Measurements from ENCODE around the gene CNTNAP5. TPM values are rescaled to one million over a fixed set of nuclear protein-coding genes. Genes with fewer than 3 reads are reported as not detected.

CNTNAP5 gene
- total RNA-seq, 2 donors from 2014 or later, result not detected

DNA sequence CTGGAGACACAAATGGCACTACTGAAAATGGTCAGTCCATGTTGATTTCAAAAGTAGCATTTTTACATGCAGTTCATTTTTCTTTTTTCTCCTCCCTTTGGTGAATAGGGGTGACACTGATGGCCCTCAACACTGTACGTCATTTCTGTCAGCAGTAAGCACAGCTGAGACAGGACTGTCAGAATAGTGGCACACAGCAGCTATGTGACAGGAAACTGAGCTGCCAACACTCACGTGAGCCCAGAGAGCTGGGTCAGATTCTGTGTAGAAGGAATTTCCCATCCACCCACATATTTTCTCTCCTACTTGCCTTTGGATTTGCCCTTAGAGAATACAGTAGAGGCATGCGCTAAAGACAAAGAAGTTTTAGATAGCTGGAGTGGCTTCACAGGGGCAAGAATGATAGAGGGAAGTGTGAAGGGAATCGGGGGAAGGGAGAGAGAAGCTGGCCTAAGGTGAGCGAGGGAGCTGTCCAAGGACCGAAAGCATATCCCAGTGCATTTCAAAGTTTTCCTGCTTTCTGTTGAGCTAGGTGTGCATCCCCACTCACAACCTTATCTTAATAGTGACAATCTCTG is 476.6 kb downstream of the CNTNAP5 start:
- intact Hi-C loops (cut with DNase I), result no loop called here
- DNase-seq (ENCODE audit: low spot score), result no peak

DNA sequence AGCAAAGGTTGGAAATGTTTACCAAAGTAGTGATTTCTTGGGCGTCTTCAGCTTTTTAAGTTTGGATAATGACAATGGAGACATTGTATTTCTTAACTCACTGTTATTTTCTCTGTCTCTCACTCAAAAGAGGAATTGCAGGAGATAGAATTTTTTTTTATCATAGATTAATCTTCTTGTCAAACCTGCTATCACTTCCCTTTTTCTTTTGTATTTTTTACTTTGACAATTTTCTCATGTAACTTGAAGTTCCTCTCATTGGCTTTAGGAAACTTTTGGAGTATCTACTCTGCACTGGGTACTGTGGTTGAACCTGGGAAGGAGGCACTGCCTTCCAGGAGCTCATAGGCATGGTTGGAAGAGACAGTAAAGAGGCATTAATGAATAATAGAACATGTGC is 489.1 kb downstream of the CNTNAP5 start:
- intact Hi-C loops (cut with DNase I), result no loop called here
- DNase-seq (ENCODE audit: low spot score), result no peak

DNA sequence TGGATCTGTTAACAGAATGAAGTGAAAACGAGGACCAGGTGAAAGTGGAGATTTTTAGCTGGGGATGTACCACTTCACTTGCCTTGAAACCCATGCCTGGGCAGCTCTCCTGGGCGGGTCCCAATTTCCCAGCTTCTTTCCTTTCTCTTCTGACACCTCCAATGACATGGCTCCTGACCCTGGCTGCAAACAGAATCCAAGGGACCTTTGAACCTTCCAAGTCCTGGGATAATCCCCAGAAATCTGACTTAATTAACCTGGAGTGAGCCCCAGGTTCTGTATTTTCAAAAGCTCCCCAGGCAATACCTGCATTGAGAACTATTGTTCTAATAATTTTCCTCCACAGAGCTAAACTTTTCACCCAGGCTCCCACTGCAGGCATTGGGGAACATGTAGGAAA is 495.9 kb downstream of the CNTNAP5 start:
- no peak for DNase-seq (ENCODE audit: low spot score)
- intact Hi-C loops (cut with DNase I), result no loop called here

DNA sequence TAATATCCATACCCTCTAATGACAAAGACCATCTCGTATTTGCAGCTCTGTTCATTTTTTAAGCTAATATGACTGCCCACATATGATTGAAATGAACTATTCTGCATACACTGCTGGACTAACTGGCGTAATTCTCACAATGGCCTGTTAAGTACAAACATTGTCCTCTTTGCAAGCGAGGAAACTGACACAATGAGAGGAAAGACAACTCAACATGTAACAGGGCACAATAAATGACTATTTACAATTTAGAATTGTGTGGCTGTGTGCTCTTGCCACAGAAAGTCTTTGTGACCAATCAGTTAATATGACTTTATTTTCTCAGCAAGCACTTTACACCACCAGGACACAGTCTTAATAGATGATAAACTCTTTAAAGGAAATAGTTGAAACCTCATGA is 498.0 kb downstream of the CNTNAP5 start:
- intact Hi-C loops (cut with DNase I), result no loop called here
- DNase-seq (ENCODE audit: low spot score), result no peak

DNA sequence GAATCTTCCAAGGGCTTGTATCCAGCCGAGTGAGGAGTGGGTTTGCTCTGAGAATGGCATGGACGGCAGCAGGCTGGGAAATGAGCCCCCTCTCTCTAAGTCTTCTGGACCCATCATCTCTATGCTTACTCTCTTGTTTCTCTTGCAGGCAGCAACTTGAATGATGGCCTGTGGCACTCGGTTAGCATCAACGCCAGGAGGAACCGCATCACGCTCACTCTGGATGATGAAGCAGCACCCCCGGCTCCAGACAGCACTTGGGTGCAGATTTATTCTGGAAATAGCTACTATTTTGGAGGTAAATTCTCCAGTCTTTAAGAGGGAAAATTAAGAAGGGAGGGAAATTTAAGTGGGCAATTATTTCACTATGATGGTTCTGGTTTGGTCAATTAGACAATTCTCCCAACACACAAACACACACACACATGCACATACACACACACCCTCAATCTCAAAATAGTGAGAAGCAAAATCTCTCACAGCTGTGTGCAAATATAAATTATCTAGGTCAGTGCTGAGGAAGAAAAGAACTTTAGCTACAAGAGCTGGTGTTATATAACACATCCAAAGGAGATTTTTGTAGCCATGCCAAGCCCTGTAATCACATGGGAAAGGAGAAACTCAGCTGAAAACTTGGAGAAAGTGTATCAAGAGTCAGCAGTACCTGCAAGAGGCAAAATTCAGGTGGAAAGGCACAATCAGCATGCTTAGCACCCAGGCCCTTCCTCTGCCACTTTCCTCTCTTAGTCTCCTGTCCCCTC is 499.2 kb downstream of the CNTNAP5 start:
- DNase-seq (ENCODE audit: low spot score), result no peak

DNA sequence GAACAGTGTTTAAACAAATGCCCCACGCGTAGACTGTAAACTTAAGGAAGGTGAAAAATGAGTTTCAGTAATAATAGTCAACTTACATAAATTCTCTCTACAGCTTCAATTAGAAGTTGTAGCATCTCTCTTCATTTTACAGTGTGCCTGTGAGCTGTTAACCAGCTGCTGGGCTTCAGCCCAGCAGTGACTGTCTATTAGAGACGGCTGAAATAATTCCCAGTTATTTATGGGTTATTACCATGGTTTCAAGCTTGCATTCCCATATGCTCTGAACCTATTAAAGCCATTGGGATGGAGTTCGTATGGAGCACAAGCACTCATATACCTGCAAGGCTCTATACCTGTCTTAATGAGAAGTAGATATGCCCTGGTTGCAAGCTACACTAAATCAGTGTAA is 501.1 kb downstream of the CNTNAP5 start:
- intact Hi-C loops (cut with DNase I), result no loop called here
- no peak for DNase-seq (ENCODE audit: low spot score)

More for the DNA sequence above, 499.2 kb downstream of the CNTNAP5 start:
- intact Hi-C loops (cut with DNase I), result no loop called here

DNA sequence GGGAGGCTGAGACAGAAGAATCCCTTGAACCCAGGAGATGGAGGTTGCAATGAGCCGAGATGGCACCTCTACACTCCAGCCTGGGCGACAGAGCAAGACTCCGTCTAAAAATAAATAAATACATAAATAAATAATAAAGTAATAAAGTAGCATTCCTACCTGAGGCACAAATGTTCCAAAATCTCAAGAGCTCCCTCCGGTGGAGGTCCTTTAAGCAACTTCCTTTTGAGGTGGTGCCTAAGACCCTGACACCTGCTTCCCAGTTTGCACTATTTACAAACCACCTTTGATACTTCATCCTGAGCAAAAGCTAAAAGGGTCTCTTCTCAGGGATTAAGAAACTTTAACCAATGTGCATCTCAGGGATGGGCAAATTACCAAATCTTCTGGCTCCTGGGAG is 505.1 kb downstream of the CNTNAP5 start:
- intact Hi-C loops (cut with DNase I), result no loop called here
- DNase-seq (ENCODE audit: low spot score), result no peak

DNA sequence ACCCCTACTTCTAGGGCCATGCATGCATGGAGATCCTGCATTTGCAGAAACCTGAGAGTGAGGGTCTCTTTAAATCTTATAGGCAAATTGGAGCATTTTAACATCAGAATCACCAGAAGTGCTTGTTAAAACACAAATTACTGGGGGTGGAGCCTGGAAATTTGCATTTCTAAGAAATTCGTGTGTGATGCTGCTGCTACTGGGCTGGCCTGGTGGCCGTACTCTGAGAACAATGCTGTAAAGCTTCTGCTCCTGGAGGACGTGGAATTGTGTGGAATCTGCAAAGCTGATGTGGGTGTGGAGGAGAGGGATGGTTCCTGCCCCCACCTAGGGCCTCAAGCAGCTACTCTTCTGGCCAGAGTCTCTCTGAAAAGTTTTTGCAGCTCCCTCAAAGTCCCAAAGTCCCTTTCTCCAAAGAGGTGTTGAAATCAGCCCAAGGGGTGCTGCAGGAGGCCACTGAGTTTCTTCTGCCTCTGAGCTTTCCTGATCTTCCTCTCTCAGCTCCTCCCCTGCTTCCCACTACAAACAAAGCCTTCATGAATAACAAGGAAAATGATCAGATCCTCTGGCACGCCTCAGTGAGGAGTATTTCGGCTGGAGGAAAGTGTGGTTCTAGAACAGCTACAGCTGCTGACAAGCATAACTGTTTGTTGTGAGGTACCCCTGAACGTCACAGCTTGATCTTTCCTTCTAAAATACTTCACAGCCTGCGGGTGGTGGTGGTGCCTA is 508.3 kb downstream of the CNTNAP5 start:
- intact Hi-C loops (cut with DNase I), result no loop called here
- no peak for DNase-seq (ENCODE audit: low spot score)

DNA sequence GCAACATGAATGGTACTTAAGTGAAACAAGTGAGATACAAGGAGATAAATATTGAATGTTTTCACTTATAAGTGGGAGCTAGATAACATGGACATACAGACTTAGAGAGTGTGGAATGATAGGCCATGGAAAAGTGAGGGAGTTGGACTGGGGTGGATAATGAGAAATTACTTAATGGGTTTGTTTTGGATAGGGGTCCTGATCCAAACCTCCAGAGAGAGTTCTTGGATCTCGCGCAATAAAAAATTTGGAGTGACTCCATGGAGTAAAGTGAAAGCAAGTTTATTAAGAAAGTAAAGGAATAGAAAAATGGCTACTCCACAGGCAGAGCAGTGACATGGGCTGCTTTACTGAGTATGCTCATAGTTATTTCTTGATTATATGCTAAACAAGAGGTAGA is 508.9 kb downstream of the CNTNAP5 start:
- no peak for DNase-seq (ENCODE audit: low spot score)
- intact Hi-C loops (cut with DNase I), result no loop called here

DNA sequence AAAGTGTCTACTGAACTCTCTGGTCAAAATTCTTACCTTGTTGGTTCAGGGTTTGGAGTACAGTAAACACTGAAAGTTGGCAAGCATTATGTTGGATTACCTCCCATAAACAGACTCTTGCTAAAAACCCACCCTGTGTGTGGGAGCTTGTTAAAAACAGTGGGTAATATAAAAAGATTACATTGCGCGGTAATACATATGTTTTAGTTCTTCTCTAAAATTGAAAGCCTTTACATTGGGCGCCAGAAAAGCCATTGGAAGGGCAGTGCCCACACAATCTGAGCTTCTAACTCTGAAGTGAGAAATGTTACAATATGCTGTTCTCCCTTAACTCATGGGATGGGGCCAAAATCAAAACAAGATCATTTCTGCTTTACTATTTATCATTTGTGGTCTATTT is 510.7 kb downstream of the CNTNAP5 start:
- no peak for DNase-seq (ENCODE audit: low spot score)
- intact Hi-C loops (cut with DNase I), result no loop called here

DNA sequence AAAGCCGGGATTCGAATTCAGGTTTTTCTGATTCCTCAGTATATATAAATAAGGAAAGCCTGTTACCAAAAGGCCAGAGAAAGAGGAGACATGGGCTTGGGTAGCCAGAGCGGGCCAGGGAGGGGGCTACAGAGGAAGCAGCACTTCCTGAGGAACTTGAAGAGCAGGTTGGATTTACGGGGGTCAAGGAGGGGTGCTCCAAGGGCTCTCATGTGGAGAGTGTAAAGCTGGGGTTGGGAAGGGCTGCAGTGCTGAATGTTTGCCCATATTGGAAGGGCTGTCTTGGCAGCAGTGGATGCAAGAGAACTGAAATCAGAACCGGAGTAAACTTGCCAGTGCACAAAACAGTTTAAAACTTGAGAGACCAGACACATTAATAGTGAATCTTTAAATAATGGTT is 511.5 kb downstream of the CNTNAP5 start:
- intact Hi-C loops (cut with DNase I), result no loop called here
- DNase-seq (ENCODE audit: low spot score), result no peak

DNA sequence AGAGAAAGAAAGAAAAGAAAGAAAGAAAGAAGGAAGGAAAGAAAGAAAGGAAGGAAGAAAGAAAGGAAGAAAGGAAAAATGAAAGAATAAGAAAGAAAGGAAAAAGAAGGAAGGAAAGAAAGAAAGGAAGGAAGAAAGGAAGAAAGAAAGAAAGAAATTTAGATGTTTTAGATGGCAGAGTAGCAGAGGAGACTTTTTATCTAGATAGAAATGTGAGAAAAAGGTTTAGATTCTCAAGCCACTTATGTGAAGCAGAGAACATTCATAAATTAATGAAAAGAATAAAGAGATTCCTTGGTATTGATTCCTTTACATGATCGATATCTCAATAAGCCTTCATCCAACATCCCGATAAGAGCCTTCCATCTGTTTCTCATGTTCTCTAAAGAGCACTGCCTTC is 513.5 kb downstream of the CNTNAP5 start:
- intact Hi-C loops (cut with DNase I), result no loop called here
- no peak for DNase-seq (ENCODE audit: low spot score)

DNA sequence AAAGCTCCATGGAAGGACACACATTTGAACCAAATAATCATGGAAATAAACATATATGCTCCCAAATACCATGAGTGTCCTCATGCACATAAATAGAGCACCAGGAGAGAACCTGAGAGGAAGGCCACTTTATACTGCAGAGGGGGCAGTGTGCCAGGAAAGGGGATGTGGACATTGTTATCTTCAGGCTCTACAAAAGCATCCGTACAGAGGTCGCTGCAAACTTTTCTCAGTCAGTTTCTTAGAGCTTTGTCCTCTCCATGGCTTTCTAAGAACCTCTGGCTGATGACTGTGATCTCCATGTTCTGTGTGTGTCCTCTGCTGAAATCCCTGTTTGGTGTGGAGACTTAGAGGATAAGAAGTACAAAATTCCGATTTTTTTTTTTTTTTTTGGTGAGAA is 515.7 kb downstream of the CNTNAP5 start:
- intact Hi-C loops (cut with DNase I), result no loop called here

DNA sequence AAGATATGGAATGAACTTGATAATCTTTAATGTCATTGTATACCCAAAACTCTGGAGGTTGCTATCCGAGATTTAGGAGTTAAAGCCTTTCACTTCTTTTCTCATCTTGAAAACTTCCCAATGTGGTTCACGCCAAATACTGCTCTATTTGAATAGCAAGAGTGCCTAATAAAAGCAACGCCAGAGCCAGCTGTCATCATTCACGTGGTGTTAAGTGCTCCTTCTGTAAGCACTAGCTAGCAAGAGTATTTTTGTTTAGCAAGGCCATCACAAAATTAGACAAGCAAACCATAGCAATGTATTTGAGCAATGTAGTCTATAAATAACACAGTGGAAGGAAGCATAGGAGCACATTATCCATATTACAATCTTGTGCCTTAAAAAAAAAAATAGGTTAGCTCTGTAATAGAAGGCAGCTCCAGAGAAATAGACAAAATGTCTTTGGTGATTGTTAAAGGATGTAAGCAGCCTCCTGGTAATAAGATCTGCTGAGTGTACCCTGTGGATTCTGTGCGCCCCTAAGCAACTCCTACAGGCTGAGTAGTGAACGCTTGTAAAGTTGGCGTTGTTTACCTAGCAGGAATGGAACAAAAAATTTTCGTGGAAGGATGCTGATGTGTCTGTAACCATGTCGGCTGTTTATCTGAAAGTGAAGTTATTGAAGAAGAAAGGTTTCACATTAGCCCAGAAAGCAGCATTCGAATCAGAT is 518.0 kb downstream of the CNTNAP5 start:
- intact Hi-C loops (cut with DNase I), result no loop called here

More for the DNA sequence above, 515.7 kb downstream of the CNTNAP5 start:
- DNase-seq (ENCODE audit: low spot score), result no peak

DNA sequence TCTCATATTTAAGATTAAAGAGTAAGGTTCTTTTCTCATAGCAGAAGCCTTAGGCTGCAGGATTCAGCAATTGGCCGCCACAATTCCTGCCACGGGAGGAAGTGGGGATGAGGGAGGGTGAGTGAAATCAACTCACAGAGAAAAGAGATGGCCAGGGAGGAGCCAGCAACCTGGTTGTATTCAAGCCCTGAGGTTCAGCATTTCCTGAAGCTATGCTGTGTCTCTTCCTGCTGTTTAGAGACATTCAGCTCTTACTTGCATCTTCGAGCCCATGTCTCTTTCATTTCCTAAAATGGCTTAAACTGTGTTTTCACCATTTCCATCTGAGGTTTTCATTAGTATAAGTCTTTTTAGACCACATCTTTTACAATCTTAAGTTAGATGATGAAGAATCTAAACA is 522.6 kb downstream of the CNTNAP5 start:
- intact Hi-C loops (cut with DNase I), result no loop called here
- no peak for DNase-seq (ENCODE audit: low spot score)

More for the DNA sequence above, 518.0 kb downstream of the CNTNAP5 start:
- DNase-seq (ENCODE audit: low spot score), result no peak

DNA sequence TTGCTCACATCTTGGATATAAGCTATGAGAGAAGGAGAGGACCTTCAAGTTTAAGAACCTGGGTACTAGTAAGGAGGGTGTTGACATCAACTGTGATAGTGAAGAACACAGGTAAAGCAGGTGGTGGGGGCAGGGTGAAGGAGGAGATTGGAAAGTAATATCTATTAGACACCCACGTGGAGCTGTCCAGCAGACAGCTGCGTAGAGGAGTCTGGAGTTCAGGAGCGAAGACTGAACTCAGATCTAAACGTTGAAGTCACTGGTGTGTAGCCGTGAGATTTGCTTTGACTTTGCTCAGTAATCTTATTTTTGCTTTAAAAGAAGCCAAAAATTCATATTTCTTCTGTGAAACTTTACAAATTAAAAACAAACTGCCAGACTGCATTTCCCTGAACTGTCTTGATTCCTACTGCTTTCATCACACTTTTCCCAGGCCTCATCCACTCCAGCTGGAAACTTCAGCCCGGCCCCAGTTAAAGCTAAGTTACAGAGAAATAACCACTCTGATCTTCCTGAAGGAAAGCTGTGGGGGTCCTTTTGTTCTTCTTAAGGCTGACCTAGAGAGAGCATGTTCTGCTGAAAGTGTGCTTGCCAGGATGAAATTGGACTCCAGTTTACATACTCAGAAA is 533.3 kb downstream of the CNTNAP5 start:
- intact Hi-C loops (cut with DNase I), result no loop called here
- no peak for DNase-seq (ENCODE audit: low spot score)

DNA sequence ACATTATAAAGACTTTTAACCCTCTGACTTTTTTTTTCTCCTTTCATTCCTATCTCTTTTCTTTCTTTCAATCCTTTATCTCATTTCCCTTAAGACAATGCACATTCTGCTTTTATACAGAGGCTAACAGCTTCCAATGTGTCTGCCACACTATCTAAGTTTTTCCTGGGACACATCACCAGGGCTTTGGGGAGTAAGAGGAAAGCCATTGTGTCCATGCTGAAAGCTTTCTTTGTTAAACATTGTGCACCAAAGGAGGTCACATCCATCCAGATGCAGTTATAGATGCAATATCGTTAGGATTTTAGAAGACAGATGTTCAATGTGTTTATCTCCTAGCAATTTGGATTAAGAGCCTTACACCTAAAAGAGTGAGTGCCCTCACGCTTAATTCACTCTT is 534.1 kb downstream of the CNTNAP5 start:
- DNase-seq (ENCODE audit: low spot score), result no peak
- intact Hi-C loops (cut with DNase I), result no loop called here

DNA sequence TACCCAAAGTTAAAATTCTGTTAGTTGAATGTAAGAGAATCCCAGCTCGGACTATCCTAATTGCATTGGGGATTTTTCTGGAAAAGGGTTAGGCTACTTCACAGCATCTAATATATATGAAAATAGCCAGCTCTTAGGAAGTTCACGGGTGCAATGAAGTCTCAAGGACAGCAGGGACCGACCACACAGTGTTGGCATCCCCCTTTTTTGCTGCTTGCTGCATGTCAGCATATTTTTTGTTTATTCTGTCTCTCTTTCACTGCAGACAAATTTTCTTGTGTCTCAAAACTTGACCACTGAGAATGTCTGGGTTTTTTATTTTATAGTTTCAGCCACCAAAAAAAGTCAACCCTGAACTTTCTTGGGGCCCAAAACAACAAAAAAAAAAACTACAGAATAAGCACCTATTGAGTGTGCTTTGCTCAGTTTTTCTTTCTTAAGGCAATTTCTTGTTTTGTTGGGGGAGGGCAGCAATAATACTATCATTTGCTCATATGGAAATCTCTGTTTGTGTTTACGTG is 535.6 kb downstream of the CNTNAP5 start:
- intact Hi-C loops (cut with DNase I), result no loop called here

DNA sequence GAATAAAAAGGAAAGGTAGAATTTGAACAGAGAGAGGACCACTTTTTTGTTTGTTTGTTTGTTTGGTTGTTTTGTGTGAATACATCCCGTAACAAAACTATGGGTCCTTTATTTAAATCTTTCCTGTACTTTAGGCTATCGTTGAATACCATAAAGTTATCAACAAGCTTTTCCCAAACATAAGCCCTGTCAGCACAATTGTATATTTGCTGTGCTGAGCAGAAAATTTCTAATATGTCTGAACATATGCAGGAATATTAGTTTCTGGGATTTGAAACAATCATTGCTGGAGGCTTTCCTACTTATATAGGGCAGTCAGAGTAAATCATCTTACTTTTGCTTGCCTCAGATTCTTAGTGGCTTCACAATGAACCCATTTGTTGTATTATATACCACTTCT is 536.4 kb downstream of the CNTNAP5 start:
- no peak for DNase-seq (ENCODE audit: low spot score)
- intact Hi-C loops (cut with DNase I), result no loop called here

More for the DNA sequence above, 535.6 kb downstream of the CNTNAP5 start:
- no peak for DNase-seq (ENCODE audit: low spot score)
